VCaP (cell line): ENCODE measurements around the gene CSTPP1.

Experiments used
- H3K27ac ChIP-seq: fragments of 450-650 bp; 2 replicates; pipeline ENCODE4 v1.5.1; 2017
- CTCF ChIP-seq: fragments of 450-650 bp; conservative IDR thresholded peaks from 2 replicates; pipeline ENCODE4 v1.5.1; 2017; ENCODE audit warnings: mild to moderate bottlenecking, moderate library complexity

Gene CSTPP1

GRCh38 chr11:47179655-47179991 is 243.1 kb downstream of the CSTPP1 start:
- peak; percentile 64 for TF ChIP-seq CTCF
- H3K27ac ChIP-seq = no peak overlapping the region

GRCh38 chr11:47180006-47180787 is 243.6 kb downstream of the CSTPP1 start:
- TF ChIP-seq CTCF = no peak
- H3K27ac ChIP-seq = no peak overlapping the region

- TF ChIP-seq CTCF = no peak
- no peak overlapping the region for H3K27ac ChIP-seq
Measured at GRCh38 chr11:47181271-47181670, 244.7 kb downstream of the CSTPP1 start.

GRCh38 chr11:47182380-47182779 is 245.8 kb downstream of the CSTPP1 start:
- no peak overlapping the region for H3K27ac ChIP-seq
- TF ChIP-seq CTCF = no peak

GRCh38 chr11:47183031-47183856 is 246.7 kb downstream of the CSTPP1 start:
- no peak for TF ChIP-seq CTCF
- H3K27ac ChIP-seq = no peak overlapping the region

- no peak for TF ChIP-seq CTCF
Measured at GRCh38 chr11:47183969-47184368, 247.4 kb downstream of the CSTPP1 start.

GRCh38 chr11:47184711-47185304 is 248.2 kb downstream of the CSTPP1 start:
- TF ChIP-seq CTCF = no peak
- peak overlapping the region; percentile 76 for H3K27ac ChIP-seq

More at GRCh38 chr11:47183969-47184368, 247.4 kb downstream of the CSTPP1 start:
- H3K27ac ChIP-seq = peak overlapping the region; percentile 76; the same call in 1 of the 2 replicates
